RWPE2 (cell line): ENCODE results near the gene RPL41.
"Not testable (repeated sequence)": the region's sequence is repeated elsewhere in the genome, so short reads cannot be mapped to it uniquely, and the experiment has no call there.

Experiments
- ATAC-seq: fragments of 200-7000 bp; cut with Tn5 transposase; 3 replicates; pipeline ENCODE4 v1.9.1; 2021; ENCODE audit warnings: low read depth
- DNase-seq: peaks from one replicate; pipeline ENCODE4 v3.0.0-alpha.2; 2020; ENCODE audit warnings: low spot score
- H3K27ac ChIP-seq: fragments of 450-650 bp; 2 replicates; pipeline ENCODE4 v1.5.1; 2017; ENCODE audit warnings: mild to moderate bottlenecking; ENCODE audit not compliant: poor library complexity, severe bottlenecking
- H3K27me3 ChIP-seq: fragments of 250-450 bp; sonication (Bioruptor Pico); 2 replicates; pipeline ENCODE4 v1.5.1; 2021; ENCODE audit warnings: mild to moderate bottlenecking, moderate library complexity; ENCODE audit not compliant: insufficient read depth, poor library complexity, severe bottlenecking
- H3K36me3 ChIP-seq: fragments of 250-450 bp; sonication (Bioruptor Pico); 2 replicates; pipeline ENCODE4 v1.5.1; 2020; ENCODE audit warnings: low read depth, mild to moderate bottlenecking, moderate library complexity
- H3K4me1 ChIP-seq: fragments of 250-450 bp; sonication (Bioruptor Pico); 2 replicates; pipeline ENCODE4 v1.5.1; 2021; ENCODE audit warnings: mild to moderate bottlenecking, moderate library complexity; ENCODE audit not compliant: insufficient read depth, poor library complexity, severe bottlenecking
- H3K4me3 ChIP-seq: fragments of 250-450 bp; sonication (Bioruptor Pico); 2 replicates; pipeline ENCODE4 v1.5.1; 2021; ENCODE audit warnings: mild to moderate bottlenecking, moderate library complexity; ENCODE audit not compliant: severe bottlenecking
- H3K9me3 ChIP-seq: fragments of 250-450 bp; sonication (Bioruptor Pico); 2 replicates; pipeline ENCODE4 v1.5.1; 2021; ENCODE audit warnings: mild to moderate bottlenecking, moderate library complexity; ENCODE audit not compliant: severe bottlenecking
- CTCF ChIP-seq: fragments of 450-650 bp; IDR thresholded peaks from one replicate; pipeline ENCODE4 v1.5.1; 2017; ENCODE audit warnings: mild to moderate bottlenecking, moderate library complexity; ENCODE audit not compliant: poor library complexity, severe bottlenecking

The RPL41 gene

GRCh38 chr12:56115329-56115728 lies 1.1 kb upstream of the RPL41 start:
- Histone ChIP-seq H3K27me3 (no peaks in the 10 kb centered on the region), H3K36me3 (peaks cover 38% of the 10 kb centered on the region), H3K9me3 (no peaks in the 10 kb centered on the region), H3K27ac (peak overlapping the region; percentile 89), H3K4me1 (peaks cover 24% of the 10 kb centered on the region), H3K4me3 (peak overlapping the region; percentile 62)
- TF ChIP-seq CTCF = no peak
- ATAC-seq (no peak), DNase-seq (no peak)

- H3K27me3 ChIP-seq, ATAC-seq, H3K9me3 ChIP-seq, DNase-seq: not testable (repeated sequence)
- Histone ChIP-seq H3K36me3 (peaks cover 24% of the 10 kb centered on the region), H3K4me1 (peaks cover 22% of the 10 kb centered on the region), H3K27ac (peak overlapping the region; percentile 89), H3K4me3 (peak overlapping the region; percentile 62)
Measured at GRCh38 chr12:56117082-56117706, 761 bp downstream of the RPL41 start.

DNA sequence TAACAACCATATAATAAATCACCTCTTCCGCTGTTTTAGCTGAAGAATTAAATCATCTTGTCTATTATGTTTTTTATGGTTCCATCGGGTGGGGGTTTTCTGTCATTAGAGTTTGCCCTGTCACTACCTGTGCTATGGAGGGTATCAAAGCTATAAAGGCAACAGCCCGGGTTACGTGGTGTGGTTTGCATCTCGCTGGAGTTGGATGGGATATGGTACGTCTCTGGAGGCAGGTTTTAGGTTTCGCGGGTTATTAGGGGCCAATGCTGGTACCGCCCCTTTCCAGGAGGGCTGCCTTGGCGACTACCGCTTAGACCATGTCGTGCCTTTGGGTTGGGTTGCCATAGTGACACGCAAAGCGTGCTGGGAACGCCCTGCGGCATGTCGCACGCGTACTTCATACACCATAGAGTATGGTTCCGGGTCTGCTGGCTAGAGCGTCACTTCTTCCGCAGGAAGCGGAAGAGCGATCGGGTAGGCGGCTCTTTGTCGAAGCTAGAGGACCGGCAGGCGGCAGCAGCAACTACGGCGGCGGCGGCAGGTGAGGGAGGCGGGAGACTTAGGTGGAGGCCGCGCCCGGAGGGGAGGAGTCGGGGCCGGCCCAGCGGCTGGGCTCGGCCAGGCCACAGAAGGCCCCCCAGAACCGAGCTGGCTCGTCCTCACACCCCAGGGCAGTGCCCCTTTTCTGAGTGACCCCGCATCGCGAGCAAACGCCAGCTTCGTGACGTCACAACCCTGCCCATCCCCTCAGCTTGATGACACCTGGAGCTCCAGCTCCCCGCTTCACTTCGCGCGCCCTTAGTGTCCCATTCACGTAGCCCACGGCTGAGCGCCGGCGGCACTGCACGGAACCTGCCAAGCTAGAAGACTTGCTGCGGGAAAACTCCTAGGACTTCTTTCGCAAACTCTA lies 1.6 kb downstream of the RPL41 start, which contains the start of gene ZC3H10:
Gene ZC3H10, plus strand, starts transcription at position 489 of the 910 bp plus-strand sequence. CDS start 2,297 bp downstream, outside the sequence.
- no peaks in the 10 kb centered on the region for H3K27me3 ChIP-seq
- H3K36me3 ChIP-seq = peaks cover 18% of the 10 kb centered on the region
- TF ChIP-seq CTCF = peak; percentile 59

GRCh38 chr12:56118688-56119357 lies 2.4 kb downstream of the RPL41 start:
- H3K4me1 ChIP-seq = peaks cover 22% of the 10 kb centered on the region
- H3K27me3 ChIP-seq = no peaks in the 10 kb centered on the region
- H3K36me3 ChIP-seq = peaks cover 18% of the 10 kb centered on the region
- DNase-seq = no peak
- H3K27ac ChIP-seq = peak overlapping the region; percentile 89
- ATAC-seq = peak; percentile 8
- H3K4me3 ChIP-seq = peak overlapping the region; percentile 62
- H3K9me3 ChIP-seq = no peaks in the 10 kb centered on the region
- no peak for TF ChIP-seq CTCF

More for the DNA sequence above, 1.6 kb downstream of the RPL41 start, which contains the start of gene ZC3H10:
- Histone ChIP-seq H3K27ac (peak within 1 kb of the TSS; percentile 89), H3K9me3 (no peaks in the 10 kb centered on the region), H3K4me3 (peak within 1 kb of the TSS; percentile 62), H3K4me1 (peaks cover 22% of the 10 kb centered on the region)
- ATAC-seq (peak; percentile 77), DNase-seq (peak; percentile 99)

GRCh38 chr12:56119361-56119796 lies 2.9 kb downstream of the RPL41 start:
- Histone ChIP-seq H3K9me3 (no peaks in the 10 kb centered on the region), H3K27ac (peak overlapping the region; percentile 89), H3K27me3 (no peaks in the 10 kb centered on the region), H3K4me3 (peak overlapping the region; percentile 62), H3K36me3 (peaks cover 18% of the 10 kb centered on the region), H3K4me1 (peaks cover 22% of the 10 kb centered on the region)
- TF ChIP-seq CTCF = peak; percentile 96
- no peak for DNase-seq
- ATAC-seq = peak; percentile 21
